ENCODE measurements around the gene RPL22L1.

DNA sequence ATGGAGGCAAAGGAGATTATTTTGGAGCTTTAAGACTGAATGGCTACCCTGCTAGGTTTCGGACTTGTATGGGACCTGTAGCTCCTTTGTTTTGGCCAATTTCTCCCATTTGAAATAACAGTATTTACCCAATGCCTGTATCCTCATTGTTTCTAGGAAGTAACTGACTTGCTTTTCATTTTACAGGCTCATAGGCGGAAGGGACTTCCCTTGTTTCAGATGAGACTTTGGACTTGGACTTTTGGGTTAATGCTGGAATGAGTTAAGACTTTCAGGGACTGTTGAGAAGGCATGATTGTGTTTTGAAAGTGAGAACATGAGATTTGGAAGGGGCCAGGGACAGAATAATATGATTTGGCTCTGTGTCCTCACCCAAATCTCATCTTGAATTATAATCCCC, 28.0 kb upstream of the RPL22L1 start:
- TF ChIP-seq, protein P1, sequence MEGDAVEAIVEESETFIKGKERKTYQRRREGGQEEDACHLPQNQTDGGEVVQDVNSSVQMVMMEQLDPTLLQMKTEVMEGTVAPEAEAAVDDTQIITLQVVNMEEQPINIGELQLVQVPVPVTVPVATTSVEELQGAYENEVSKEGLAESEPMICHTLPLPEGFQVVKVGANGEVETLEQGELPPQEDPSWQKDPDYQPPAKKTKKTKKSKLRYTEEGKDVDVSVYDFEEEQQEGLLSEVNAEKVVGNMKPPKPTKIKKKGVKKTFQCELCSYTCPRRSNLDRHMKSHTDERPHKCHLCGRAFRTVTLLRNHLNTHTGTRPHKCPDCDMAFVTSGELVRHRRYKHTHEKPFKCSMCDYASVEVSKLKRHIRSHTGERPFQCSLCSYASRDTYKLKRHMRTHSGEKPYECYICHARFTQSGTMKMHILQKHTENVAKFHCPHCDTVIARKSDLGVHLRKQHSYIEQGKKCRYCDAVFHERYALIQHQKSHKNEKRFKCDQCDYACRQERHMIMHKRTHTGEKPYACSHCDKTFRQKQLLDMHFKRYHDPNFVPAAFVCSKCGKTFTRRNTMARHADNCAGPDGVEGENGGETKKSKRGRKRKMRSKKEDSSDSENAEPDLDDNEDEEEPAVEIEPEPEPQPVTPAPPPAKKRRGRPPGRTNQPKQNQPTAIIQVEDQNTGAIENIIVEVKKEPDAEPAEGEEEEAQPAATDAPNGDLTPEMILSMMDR (IDR thresholded peaks at IDR 0.05; ENCODE audit: poor library complexity, severe bottlenecking), result no peak
- TF ChIP-seq, protein P2, sequence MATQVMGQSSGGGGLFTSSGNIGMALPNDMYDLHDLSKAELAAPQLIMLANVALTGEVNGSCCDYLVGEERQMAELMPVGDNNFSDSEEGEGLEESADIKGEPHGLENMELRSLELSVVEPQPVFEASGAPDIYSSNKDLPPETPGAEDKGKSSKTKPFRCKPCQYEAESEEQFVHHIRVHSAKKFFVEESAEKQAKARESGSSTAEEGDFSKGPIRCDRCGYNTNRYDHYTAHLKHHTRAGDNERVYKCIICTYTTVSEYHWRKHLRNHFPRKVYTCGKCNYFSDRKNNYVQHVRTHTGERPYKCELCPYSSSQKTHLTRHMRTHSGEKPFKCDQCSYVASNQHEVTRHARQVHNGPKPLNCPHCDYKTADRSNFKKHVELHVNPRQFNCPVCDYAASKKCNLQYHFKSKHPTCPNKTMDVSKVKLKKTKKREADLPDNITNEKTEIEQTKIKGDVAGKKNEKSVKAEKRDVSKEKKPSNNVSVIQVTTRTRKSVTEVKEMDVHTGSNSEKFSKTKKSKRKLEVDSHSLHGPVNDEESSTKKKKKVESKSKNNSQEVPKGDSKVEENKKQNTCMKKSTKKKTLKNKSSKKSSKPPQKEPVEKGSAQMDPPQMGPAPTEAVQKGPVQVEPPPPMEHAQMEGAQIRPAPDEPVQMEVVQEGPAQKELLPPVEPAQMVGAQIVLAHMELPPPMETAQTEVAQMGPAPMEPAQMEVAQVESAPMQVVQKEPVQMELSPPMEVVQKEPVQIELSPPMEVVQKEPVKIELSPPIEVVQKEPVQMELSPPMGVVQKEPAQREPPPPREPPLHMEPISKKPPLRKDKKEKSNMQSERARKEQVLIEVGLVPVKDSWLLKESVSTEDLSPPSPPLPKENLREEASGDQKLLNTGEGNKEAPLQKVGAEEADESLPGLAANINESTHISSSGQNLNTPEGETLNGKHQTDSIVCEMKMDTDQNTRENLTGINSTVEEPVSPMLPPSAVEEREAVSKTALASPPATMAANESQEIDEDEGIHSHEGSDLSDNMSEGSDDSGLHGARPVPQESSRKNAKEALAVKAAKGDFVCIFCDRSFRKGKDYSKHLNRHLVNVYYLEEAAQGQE (IDR thresholded peaks at IDR 0.05; ENCODE audit: borderline replicate concordance), result no peak
- TF ChIP-seq RAD21 (conservative IDR thresholded peaks at IDR 0.05) (no peak), EP300 (conservative IDR thresholded peaks at IDR 0.05; ENCODE audit: poor library complexity, severe bottlenecking) (no peak), TAF1 (IDR thresholded peaks at IDR 0.05; ENCODE audit: low read depth) (no peak), POLR2AphosphoS5 (IDR thresholded peaks at IDR 0.05) (no peak)

Measured in neural cell (in vitro differentiated cells).